H9 (cell line): ENCODE measurements around the gene GRB14. TPM values are rescaled to one million over a fixed set of nuclear protein-coding genes. Genes with fewer than 3 reads are reported as not detected.

ENCODE experiments used
- DNase-seq: peaks from one replicate; pipeline ENCODE4 v3.0.0-alpha.2; 2017
- H2AFZ ChIP-seq: one replicate; pipeline ENCODE4 v1.6.1; 2013; ENCODE audit warnings: mild to moderate bottlenecking, low read length, control low read depth, moderate library complexity
- H2AK5ac ChIP-seq: 2 replicates; pipeline ENCODE4 v1.6.1; 2013; ENCODE audit warnings: low read length, control low read depth, mixed read lengths; ENCODE audit not compliant: insufficient read length
- H2BK120ac ChIP-seq: one replicate; pipeline ENCODE4 v1.6.1; 2013; ENCODE audit warnings: low read depth, mild to moderate bottlenecking, low read length, control low read depth, inconsistent platforms; ENCODE audit not compliant: poor library complexity, severe bottlenecking
- H2BK12ac ChIP-seq: 2 replicates; pipeline ENCODE4 v1.6.1; 2013; ENCODE audit warnings: low read length, control low read depth, mixed read lengths, low read depth; ENCODE audit not compliant: insufficient read length
- H2BK15ac ChIP-seq: 2 replicates; pipeline ENCODE4 v1.6.1; 2013; ENCODE audit warnings: low read depth, low read length, control low read depth
- H2BK20ac ChIP-seq: one replicate; pipeline ENCODE4 v1.6.1; 2013; ENCODE audit warnings: low read depth, mild to moderate bottlenecking, low read length, control low read depth, inconsistent platforms; ENCODE audit not compliant: poor library complexity, severe bottlenecking
- H2BK5ac ChIP-seq: 2 replicates; pipeline ENCODE4 v1.6.1; 2013; ENCODE audit warnings: low read length, control low read depth, mixed read lengths; ENCODE audit not compliant: insufficient read length
- H3K14ac ChIP-seq: 2 replicates; pipeline ENCODE4 v1.6.1; 2013; ENCODE audit warnings: low read length, control low read depth; ENCODE audit not compliant: insufficient read depth
- H3K18ac ChIP-seq: 2 replicates; pipeline ENCODE4 v1.6.1; 2013; ENCODE audit warnings: low read depth, mild to moderate bottlenecking, mixed read lengths, low read length, control low read depth; ENCODE audit not compliant: insufficient read length
- H3K23ac ChIP-seq: 2 replicates; pipeline ENCODE4 v1.6.1; 2013; ENCODE audit warnings: low read length, control low read depth, mixed read lengths, low read depth; ENCODE audit not compliant: insufficient read length
- H3K23me2 ChIP-seq: 2 replicates; pipeline ENCODE4 v1.6.1; 2013; ENCODE audit warnings: low read depth, mild to moderate bottlenecking, mixed read lengths, low read length, control low read depth; ENCODE audit not compliant: insufficient read length, poor library complexity, severe bottlenecking
- H3K27ac ChIP-seq: 2 replicates; pipeline ENCODE4 v1.5.1; 2013; ENCODE audit warnings: low read length, control low read depth, mixed read lengths, low read depth; ENCODE audit not compliant: insufficient read length
- H3K27me3 ChIP-seq: 2 replicates; pipeline ENCODE4 v1.6.1; 2013; ENCODE audit warnings: low read length, control low read depth, inconsistent platforms; ENCODE audit not compliant: insufficient read depth
- H3K4ac ChIP-seq: 2 replicates; pipeline ENCODE4 v1.6.1; 2013; ENCODE audit warnings: low read depth, mild to moderate bottlenecking, control low read depth, inconsistent platforms, low read length, moderate library complexity
- H3K4me1 ChIP-seq: 2 replicates; pipeline ENCODE4 v1.6.1; 2013; ENCODE audit warnings: low read length, control low read depth, inconsistent platforms; ENCODE audit not compliant: insufficient read depth
- H3K4me2 ChIP-seq: 2 replicates; pipeline ENCODE4 v1.6.1; 2013; ENCODE audit warnings: low read length, control low read depth, mixed read lengths; ENCODE audit not compliant: insufficient read length, insufficient read depth
- H3K56ac ChIP-seq: 2 replicates; pipeline ENCODE4 v1.6.1; 2013; ENCODE audit warnings: low read depth, mild to moderate bottlenecking, mixed read lengths, low read length, control low read depth; ENCODE audit not compliant: insufficient read length
- H3K79me1 ChIP-seq: 2 replicates; pipeline ENCODE4 v1.6.1; 2013; ENCODE audit warnings: low read depth, mild to moderate bottlenecking, moderate library complexity, low read length, control low read depth, inconsistent platforms; ENCODE audit not compliant: insufficient read depth, poor library complexity, severe bottlenecking
- H3K79me2 ChIP-seq: 2 replicates; pipeline ENCODE4 v1.6.1; 2013; ENCODE audit warnings: low read length, control low read depth, inconsistent platforms; ENCODE audit not compliant: insufficient read depth
- H3K9ac ChIP-seq: 2 replicates; pipeline ENCODE4 v1.6.1; 2013; ENCODE audit warnings: low read length, control low read depth, mixed read lengths; ENCODE audit not compliant: insufficient read length; ENCODE audit errors: extremely low read depth
- H3K9me3 ChIP-seq: one replicate; pipeline ENCODE4 v1.6.1; 2013; ENCODE audit warnings: low read depth, low read length, inconsistent platforms; ENCODE audit not compliant: control insufficient read depth
- H3T11ph ChIP-seq: one replicate; pipeline ENCODE4 v1.6.1; 2013; ENCODE audit warnings: mild to moderate bottlenecking, low read length, control low read depth, inconsistent platforms
- H4K20me1 ChIP-seq: one replicate; pipeline ENCODE4 v1.6.1; 2013; ENCODE audit not compliant: control insufficient read depth, insufficient read length, insufficient read depth
- H4K5ac ChIP-seq: 2 replicates; pipeline ENCODE4 v1.6.1; 2013; ENCODE audit warnings: low read depth, mild to moderate bottlenecking, mixed read lengths, low read length, control low read depth; ENCODE audit not compliant: insufficient read length
- H4K8ac ChIP-seq: replicated peaks from 2 replicates; pipeline ENCODE4 v1.6.1; 2013; ENCODE audit warnings: low read length, control low read depth, mixed read lengths, low read depth; ENCODE audit not compliant: insufficient read length
- H4K91ac ChIP-seq: 2 replicates; pipeline ENCODE4 v1.6.1; 2013; ENCODE audit warnings: low read depth, mild to moderate bottlenecking, moderate library complexity, mixed read lengths, low read length, control low read depth; ENCODE audit not compliant: insufficient read length
- H3K27ac Mint-ChIP-seq, 3 experiments: 2 replicates in 2 of 3; 3 replicates in 1 of 3; pipeline ENCODE4 v1.8.0; 2020 to 2021; ENCODE audit warnings: mixed read lengths in 3 of 3, mild to moderate bottlenecking in 1 of 3, moderate library complexity in 1 of 3
- H3K27me3 Mint-ChIP-seq: 2 replicates; pipeline ENCODE4 v1.8.0; 2021; ENCODE audit warnings: low read depth, mild to moderate bottlenecking, moderate library complexity, mixed read lengths
- H3K36me3 Mint-ChIP-seq, 3 experiments: 2 replicates in 2 of 3; 3 replicates in 1 of 3; pipeline ENCODE4 v1.8.0; 2020 to 2021; ENCODE audit warnings: low read depth in 3 of 3, mixed read lengths in 3 of 3; ENCODE audit not compliant: insufficient read depth in 1 of 3
- H3K4me1 Mint-ChIP-seq, 2 experiments: 2 replicates each; pipeline ENCODE4 v1.8.0; 2020; ENCODE audit warnings: mixed read lengths in 2 of 2
- H3K4me3 Mint-ChIP-seq, 2 experiments: 2 replicates in 1 of 2; 3 replicates in 1 of 2; pipeline ENCODE4 v1.8.0; 2020 to 2021; ENCODE audit warnings: mild to moderate bottlenecking in 2 of 2, mixed read lengths in 2 of 2, moderate library complexity in 1 of 2
- H3K9me3 Mint-ChIP-seq, 2 experiments: 2 replicates in 1 of 2; 3 replicates in 1 of 2; pipeline ENCODE4 v1.8.0; 2020; ENCODE audit warnings: mild to moderate bottlenecking in 2 of 2, mixed read lengths in 2 of 2, moderate library complexity in 1 of 2
- CTCF ChIP-seq: fragments of 200-600 bp; sonication (generic); conservative IDR thresholded peaks from 3 replicates; pipeline ENCODE4 v1.8.0; 2021; ENCODE audit warnings: antibody characterized with exemption, mild to moderate bottlenecking
- total RNA-seq: library from RNA; stranded (reverse); gene quantifications from 2 replicates; pipeline ENCODE4 v1.2.1, GENCODE V29; 2021

Gene GRB14
- total RNA-seq, 1 experiment from 2014 or later = 7.6 TPM

GRCh38 chr2:164664070-164664469, 42.8 kb upstream of the GRB14 start:
- Histone ChIP-seq H3K56ac (no peak overlapping the region), H3K9ac (no peak overlapping the region), H4K91ac (no peak overlapping the region), H3K9me3 (no peaks in the 10 kb centered on the region), H4K20me1 (no peaks in the 10 kb centered on the region), H3K23me2 (no peaks in the 10 kb centered on the region), H3K4me1 (no peaks in the 10 kb centered on the region), H2AFZ (no peak overlapping the region), H3K14ac (no peak overlapping the region), H3T11ph (no peak overlapping the region), H3K23ac (no peak overlapping the region), H2AK5ac (no peak overlapping the region), H3K27me3 (no peaks in the 10 kb centered on the region), H3K18ac (no peak overlapping the region), H3K4me2 (no peak overlapping the region), H2BK12ac (no peak overlapping the region), H3K79me1 (no peaks in the 10 kb centered on the region), H3K4ac (no peak overlapping the region), H2BK120ac (no peak overlapping the region), H2BK20ac (no peak overlapping the region), H4K5ac (no peak overlapping the region), H2BK15ac (no peak overlapping the region), H3K79me2 (no peaks in the 10 kb centered on the region), H3K27ac (no peak overlapping the region), H4K8ac (no peak overlapping the region), H2BK5ac (no peak overlapping the region)
- H3K9me3 Mint-ChIP-seq = no peaks in the 10 kb centered on the region
- no peaks in the 10 kb centered on the region for H3K36me3 Mint-ChIP-seq
- H3K4me1 Mint-ChIP-seq = peaks cover 4 to 5% of the 10 kb centered on the region in 2 experiments; a peak in 3 of 4 replicates
- DNase-seq = no peak
- H3K27me3 Mint-ChIP-seq = no peaks in the 10 kb centered on the region
- no peak overlapping the region for H3K27ac Mint-ChIP-seq
- no peak for TF ChIP-seq CTCF
- H3K4me3 Mint-ChIP-seq = no peak overlapping the region
